Skeletal muscle satellite cell (primary cell): Measurements from ENCODE around the gene CDKN2B-AS1. TPM values are rescaled to one million over a fixed set of nuclear protein-coding genes. Genes with fewer than 3 reads are reported as not detected.

ENCODE experiments used
- H3K27me3 ChIP-seq: 2 replicates; pipeline ENCODE4 v1.7.0; 2013; ENCODE audit warnings: low read length; ENCODE audit not compliant: control insufficient read depth, insufficient read depth
- H3K36me3 ChIP-seq: 2 replicates; pipeline ENCODE4 v1.7.0; 2013; ENCODE audit warnings: mild to moderate bottlenecking, control low read depth, low read length; ENCODE audit not compliant: insufficient read depth
- H3K4me1 ChIP-seq: 2 replicates; pipeline ENCODE4 v1.7.0; 2013; ENCODE audit warnings: low read length; ENCODE audit not compliant: control insufficient read depth, insufficient read depth
- H3K4me2 ChIP-seq: 2 replicates; pipeline ENCODE4 v1.7.0; 2013; ENCODE audit warnings: mild to moderate bottlenecking, low read length
- H3K4me3 ChIP-seq: 2 replicates; pipeline ENCODE4 v1.7.0; 2013; ENCODE audit warnings: low read length
- H3K9ac ChIP-seq: 2 replicates; pipeline ENCODE4 v1.7.0; 2013; ENCODE audit warnings: mild to moderate bottlenecking, low read depth, low read length, moderate library complexity
- H3K9me3 ChIP-seq: replicated peaks from 2 replicates; pipeline ENCODE4 v1.7.0; 2013; ENCODE audit warnings: mild to moderate bottlenecking, control low read depth, low read length
- small RNA-seq: library from RNA; depleted of rRNA; stranded (forward); fragments of <200 nt; gene quantifications from one replicate; pipeline ENCODE3, GENCODE V24; 2012

CDKN2B-AS1 gene

GRCh38 chr9:22158927-22159346 lies 164.3 kb downstream of the CDKN2B-AS1 start:
- peak overlapping the region; percentile 3 for H3K9ac ChIP-seq
- H3K27me3 ChIP-seq, result no peaks in the 10 kb centered on the region
- no peaks in the 10 kb centered on the region for H3K36me3 ChIP-seq
- H3K4me1 ChIP-seq, result peaks cover 42% of the 10 kb centered on the region
- peak overlapping the region; percentile 45 for H3K4me2 ChIP-seq
- H3K4me3 ChIP-seq, result no peak overlapping the region
- no peaks in the 10 kb centered on the region for H3K9me3 ChIP-seq

GRCh38 chr9:22159586-22159985 lies 165.0 kb downstream of the CDKN2B-AS1 start:
- Histone ChIP-seq H3K36me3 (no peaks in the 10 kb centered on the region), H3K27me3 (no peaks in the 10 kb centered on the region), H3K4me1 (peaks cover 42% of the 10 kb centered on the region), H3K4me2 (peak overlapping the region; percentile 45), H3K9me3 (no peaks in the 10 kb centered on the region), H3K4me3 (no peak overlapping the region), H3K9ac (no peak overlapping the region)

- Histone ChIP-seq H3K36me3 (no peaks in the 10 kb centered on the region), H3K9me3 (no peaks in the 10 kb centered on the region), H3K9ac (no peak overlapping the region), H3K27me3 (no peaks in the 10 kb centered on the region), H3K4me2 (no peak overlapping the region), H3K4me3 (no peak overlapping the region), H3K4me1 (peaks cover 48% of the 10 kb centered on the region)
These were observed 165.6 kb downstream of the CDKN2B-AS1 start for GRCh38 chr9:22160221-22160620.

GRCh38 chr9:22165144-22165543 lies 170.6 kb downstream of the CDKN2B-AS1 start:
- no peak overlapping the region for H3K4me3 ChIP-seq
- no peaks in the 10 kb centered on the region for H3K27me3 ChIP-seq
- peaks cover 37% of the 10 kb centered on the region for H3K4me1 ChIP-seq
- no peaks in the 10 kb centered on the region for H3K9me3 ChIP-seq
- H3K4me2 ChIP-seq, result no peak overlapping the region
- H3K36me3 ChIP-seq, result no peaks in the 10 kb centered on the region
- H3K9ac ChIP-seq, result no peak overlapping the region

GRCh38 chr9:22169243-22169642 lies 174.7 kb downstream of the CDKN2B-AS1 start:
- Histone ChIP-seq H3K27me3 (no peaks in the 10 kb centered on the region), H3K36me3 (no peaks in the 10 kb centered on the region), H3K4me3 (no peak overlapping the region), H3K4me1 (peaks cover 47% of the 10 kb centered on the region), H3K9ac (peak overlapping the region; percentile 6), H3K4me2 (peak overlapping the region; percentile 9), H3K9me3 (no peaks in the 10 kb centered on the region)

GRCh38 chr9:22169727-22170503 lies 175.3 kb downstream of the CDKN2B-AS1 start:
- no peak overlapping the region for H3K4me3 ChIP-seq
- H3K36me3 ChIP-seq, result no peaks in the 10 kb centered on the region
- H3K4me2 ChIP-seq, result peak overlapping the region; percentile 21
- peaks cover 44% of the 10 kb centered on the region for H3K4me1 ChIP-seq
- no peaks in the 10 kb centered on the region for H3K27me3 ChIP-seq
- H3K9ac ChIP-seq, result peak overlapping the region; percentile 27
- no peaks in the 10 kb centered on the region for H3K9me3 ChIP-seq

Small RNAs within 50 kb of the gene (small RNA-seq; reads per million reads assigned to genes)
- gene RF01909, result not detected
- not detected for gene RF02045
